NCI-H1694 treated with DMSO at 0.1 percent for 48 hours (cell line): ENCODE measurements around the gene GK2.

Experiments
- DNase-seq: peaks from one replicate; lab custom pipeline; 2025; lab: John Stamatoyannopoulos, UW

GK2 gene

GRCh38 chr4:79408063-79408462, at the start of gene GK2:
TSS of gene GK2 (minus strand) at chr4:79408228. CDS start at chr4:79408200, 28 bp downstream.
- no peak for DNase-seq

DNA sequence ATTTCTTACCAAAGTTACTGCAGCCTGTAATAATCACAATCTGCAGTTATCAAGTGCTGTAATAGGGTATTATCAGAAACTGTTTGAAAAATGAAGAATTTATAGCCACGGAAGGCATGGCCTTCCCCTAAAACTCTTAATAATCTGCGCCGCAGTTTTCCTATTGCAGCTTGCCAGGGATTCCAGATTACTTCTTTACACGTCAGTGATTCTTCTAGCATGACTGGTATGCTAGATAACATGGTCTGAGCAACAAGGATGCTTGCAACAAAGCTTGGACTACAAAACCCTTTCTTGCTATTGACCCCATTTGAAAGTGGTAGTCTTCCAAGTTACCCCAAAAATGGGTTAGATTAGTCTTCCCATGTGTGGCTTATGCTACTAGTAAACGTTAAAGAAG, 47.2 kb upstream of the GK2 start:
- no peak for DNase-seq

DNA sequence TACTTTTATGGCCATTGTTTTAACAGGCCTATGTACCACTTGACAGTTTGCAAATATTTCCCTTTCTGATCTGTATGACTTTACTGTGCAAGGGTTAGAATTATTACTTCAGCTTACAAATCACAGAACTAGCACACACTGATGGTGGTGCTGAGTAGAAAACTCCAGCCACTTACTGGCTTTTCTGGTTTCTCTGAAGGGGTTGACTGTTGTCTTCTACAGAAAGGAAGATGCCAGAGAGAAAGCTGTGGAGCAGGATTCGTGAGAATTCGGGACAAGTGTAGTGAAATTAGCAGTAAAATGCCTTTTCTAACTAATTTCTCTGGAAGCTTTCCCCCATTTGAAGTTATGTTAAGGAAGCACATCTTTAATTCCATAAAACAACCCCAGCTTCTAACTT, 46.6 kb upstream of the GK2 start:
- DNase-seq, result no peak

DNA sequence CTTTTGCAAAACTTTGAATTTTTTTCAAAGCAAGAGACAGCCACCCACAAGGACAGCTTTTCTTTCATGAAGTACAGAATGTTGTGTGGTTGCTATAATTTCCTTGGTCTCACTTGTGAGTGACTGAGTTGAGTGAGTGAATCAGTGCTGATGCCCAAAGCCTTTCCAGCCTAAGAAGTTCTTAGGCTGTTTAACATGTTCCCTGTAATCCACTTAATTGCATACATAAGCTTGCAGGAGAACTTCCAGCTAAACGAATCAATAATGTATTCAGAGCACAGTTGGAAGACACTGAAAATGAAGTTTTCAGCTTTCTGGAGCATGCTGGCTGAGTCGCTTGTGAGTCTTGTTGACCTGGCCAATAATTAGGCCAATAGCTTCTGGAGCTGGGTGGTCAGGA, 42.0 kb upstream of the GK2 start:
- DNase-seq, result no peak

DNA sequence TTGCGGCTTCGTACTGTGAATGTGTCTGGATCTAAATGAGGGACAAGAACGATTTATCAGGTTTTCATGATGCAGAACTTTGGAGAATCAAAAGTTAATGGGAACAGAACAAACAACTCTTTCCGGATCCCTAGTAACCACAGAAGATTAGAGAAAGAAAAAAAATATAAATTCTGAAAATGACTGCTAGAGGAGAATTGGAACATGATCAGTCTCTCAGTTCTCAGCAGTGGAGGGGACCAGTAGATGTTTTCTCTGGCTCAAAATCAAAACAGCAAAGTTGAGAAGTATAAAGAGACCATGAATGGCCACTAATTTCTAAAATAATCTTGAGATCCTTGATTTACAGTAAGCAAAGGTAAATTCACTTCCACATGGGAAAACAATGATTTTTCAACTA, 38.1 kb upstream of the GK2 start:
- DNase-seq, result no peak

DNA sequence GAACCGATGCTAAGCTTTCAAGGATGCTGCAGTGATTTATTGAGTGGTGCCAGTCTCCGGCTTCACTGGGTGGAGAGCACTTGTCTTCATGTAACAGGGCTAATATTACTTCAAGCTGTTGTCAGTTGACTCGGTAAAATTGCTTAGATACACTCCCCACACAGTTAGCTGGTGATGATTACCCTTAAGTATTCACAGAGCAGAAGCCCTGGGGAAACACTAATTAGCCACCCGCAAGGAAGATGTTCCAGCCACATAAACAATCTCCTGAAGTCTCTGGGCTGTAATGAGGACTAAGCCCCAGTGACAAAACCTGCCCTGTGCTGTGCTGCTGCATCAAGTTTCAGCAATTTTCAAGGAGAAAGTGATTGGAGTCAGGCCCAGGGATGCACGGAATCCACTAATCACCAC, 37.3 kb upstream of the GK2 start:
- DNase-seq, result no peak

DNA sequence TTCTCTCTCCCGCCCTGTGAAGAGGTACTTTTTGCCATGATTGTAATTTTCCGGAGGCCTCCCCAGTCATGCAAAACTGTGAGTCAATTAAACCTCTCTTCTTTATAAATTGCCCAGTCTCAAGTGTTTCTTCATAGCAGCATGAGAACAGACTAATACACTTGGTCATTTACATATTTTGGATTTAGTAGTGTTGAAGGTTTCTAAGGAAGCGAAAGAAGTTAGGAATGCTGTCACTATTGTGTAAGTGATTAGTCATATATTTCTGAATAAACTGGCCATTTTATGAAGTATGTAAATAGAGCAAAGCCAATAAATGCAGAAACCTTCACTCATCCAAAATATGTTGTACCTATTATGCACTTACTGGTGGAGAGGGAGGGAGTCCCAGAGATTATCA, 34.4 kb upstream of the GK2 start:
- no peak for DNase-seq

- no peak for DNase-seq
Observed at GRCh38 chr4:79439489-79439888, 31.5 kb upstream of the GK2 start.

DNA sequence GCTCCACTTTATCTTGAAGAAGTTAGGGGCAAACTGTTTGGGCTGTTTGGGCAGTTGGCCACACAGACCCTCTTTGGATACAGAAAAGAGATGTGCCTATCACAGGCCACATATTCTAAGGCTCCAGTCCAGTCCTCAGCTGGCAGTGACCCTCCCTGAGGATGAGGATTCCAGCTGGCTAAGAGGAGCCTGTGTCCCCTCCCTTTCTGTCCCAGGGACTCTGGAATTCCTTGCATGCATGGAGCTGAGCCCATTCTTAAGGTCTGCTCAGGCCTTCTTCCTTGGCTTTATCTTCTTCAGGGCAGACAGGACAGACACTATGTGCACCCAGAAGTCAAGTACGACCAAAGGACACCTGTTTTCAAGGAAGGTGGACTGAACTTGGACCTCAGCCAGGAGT, 23.8 kb upstream of the GK2 start:
- no peak for DNase-seq

- no peak for DNase-seq
Observed at GRCh38 chr4:79429113-79429903, 21.3 kb upstream of the GK2 start.

- DNase-seq, result no peak
Observed at GRCh38 chr4:79426989-79427388, 19.0 kb upstream of the GK2 start.

- DNase-seq, result no peak
Observed at GRCh38 chr4:79425586-79425985, 17.6 kb upstream of the GK2 start.

GRCh38 chr4:79421483-79421882, 13.5 kb upstream of the GK2 start:
- DNase-seq, result no peak

- DNase-seq, result peak; percentile 39
Observed at GRCh38 chr4:79413886-79414285, 5.9 kb upstream of the GK2 start.

DNA sequence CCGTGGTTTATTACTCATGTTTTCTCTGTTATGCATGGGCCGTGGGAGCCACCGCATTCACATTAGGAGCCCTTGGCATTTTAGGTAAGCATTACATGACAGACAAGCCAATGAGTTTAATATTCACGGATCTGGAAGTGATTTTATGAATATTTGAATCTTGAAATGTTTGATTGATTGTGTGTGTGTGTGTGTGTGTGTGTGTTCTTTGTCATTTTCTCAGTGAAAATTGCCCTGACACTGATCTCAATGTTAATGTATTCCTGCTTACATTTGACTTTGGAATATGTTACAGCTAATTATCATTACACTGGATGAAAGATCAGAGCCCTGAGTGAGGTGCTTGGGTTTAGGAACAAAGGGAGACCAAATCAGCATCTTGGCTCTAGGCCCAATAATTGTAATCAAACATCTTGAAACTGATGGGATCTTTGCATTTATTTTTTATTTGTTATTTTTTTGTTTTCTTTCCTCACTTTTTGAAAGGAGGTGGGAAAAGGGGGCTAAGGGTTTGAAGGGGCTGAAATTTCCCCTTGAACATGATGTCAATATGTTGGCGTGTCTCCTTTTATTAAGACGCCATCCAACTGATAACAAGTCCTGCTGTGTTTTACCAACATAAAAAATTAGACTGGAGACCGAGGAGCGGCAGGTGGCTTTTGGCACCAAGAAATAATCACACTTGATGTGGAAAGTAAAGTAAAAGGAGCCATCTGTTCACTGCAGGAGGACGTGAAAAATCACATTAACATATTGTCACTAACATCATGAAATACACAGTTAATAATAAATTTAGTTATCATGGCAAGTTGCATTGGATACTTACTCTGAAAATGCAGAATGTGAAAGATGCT, 5.2 kb upstream of the GK2 start:
- DNase-seq, result peak; percentile 77

DNA sequence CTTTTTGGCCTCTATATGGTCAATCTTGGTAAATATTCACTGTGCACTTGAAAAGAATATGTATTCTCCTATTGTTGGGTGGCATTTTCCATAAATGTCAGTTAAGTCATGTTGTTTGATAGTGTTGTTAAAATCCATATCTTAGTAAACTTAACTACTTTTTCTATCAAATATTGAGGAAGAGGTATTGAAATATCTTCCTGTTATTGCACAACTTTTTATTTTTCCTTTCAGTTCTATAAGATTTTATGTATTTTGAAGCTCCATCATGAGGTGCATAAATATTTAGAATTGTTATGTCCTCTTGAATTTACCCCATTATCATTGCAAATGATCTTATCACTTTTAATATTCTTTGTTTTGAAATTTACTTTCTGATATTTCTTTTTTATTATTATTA, 3.4 kb downstream of the GK2 start:
- DNase-seq, result no peak

GRCh38 chr4:79403356-79403755, 4.7 kb downstream of the GK2 start:
- no peak for DNase-seq

DNA sequence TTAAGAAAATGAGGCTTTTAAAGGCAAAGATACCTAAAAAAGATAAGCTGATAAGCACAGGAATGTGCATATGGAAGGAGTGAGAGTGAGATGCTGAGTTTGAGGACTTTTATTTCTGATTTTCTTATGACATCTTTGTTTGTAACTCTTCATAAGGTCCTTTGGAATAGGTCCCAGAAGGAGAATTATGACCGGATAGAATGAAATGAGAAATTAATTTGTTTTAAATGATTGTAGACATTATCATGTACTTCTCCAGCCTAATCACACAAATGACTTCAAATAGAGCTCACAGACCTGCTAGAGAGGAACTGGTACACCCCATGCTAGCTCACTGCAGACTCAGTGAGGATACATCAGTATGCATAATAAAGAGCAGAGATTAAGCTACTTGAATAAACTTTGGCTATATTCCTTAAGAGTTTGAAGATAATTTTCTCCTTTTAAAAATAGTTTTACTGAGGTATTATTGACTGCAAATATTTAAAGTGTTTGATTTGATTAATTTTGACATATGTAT, 5.6 kb downstream of the GK2 start:
- no peak for DNase-seq

GRCh38 chr4:79399076-79399475, 9.0 kb downstream of the GK2 start:
- DNase-seq, result no peak

DNA sequence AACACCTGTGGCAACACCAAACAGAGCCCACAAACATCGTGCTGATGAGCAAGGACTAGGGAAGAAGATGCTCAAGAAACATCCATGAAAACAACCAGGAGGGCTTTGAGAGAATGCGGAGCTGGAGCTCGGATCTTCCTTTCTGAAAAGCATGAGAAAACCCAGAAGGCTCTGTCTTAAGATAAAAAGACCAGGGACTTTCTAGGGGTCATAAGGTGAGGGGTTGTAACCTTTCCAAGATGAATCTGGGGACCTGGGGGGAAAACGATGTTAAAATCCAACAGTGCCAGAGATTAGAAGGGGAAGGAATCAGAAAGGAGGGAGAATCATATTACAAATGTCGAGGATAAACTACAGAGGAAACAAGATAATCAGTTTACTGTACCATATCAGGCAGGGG, 10.1 kb downstream of the GK2 start:
- no peak for DNase-seq

- no peak for DNase-seq
Observed at GRCh38 chr4:79396794-79397193, 11.2 kb downstream of the GK2 start.

DNA sequence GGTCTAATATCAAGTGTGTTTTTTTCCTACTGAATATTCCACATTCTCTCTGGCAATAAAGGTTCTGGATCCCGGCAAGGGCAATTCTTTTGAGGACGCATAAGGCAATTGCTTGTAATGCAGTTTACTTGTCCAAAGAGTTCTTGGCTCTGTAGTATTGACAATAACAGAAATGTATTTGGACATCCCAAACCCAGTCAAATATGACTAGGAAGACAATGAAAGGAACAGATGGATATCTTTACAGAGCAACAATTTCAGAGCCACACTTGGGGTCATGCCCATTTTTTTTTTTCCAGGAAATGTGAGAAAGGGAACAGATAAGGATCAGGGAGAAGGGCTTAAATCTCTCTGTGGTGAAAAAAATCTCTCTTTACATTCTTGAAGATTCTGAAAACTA, 12.2 kb downstream of the GK2 start:
- no peak for DNase-seq

GRCh38 chr4:79390890-79391289, 17.1 kb downstream of the GK2 start:
- DNase-seq, result no peak
